ENCODE measurements around the gene ZNF747.

Gene ZNF747

GRCh38 chr16:30491744-30492308 lies 42.8 kb downstream of the ZNF747 start:
- intact Hi-C loops (cut with DNase I; ENCODE audit: low total_unique reads), result no loop called here
- Histone ChIP-seq H3K36me3 (no peaks in the 10 kb centered on the region), H3K27ac (no peak overlapping the region), H3K9me3 (no peaks in the 10 kb centered on the region), H3K27me3 (peaks cover 0 to 11% of the 10 kb centered on the region in 2 donors), H3K4me3 (no peak overlapping the region), H3K4me1 (peaks cover 0 to 3% (median 0%) of the 10 kb centered on the region in 4 donors)
- no peak for TF ChIP-seq CTCF (IDR thresholded peaks at IDR 0.05)
- DNase-seq, result no peak

- intact Hi-C loops (cut with DNase I; ENCODE audit: low total_unique reads), result no loop called here
- Histone ChIP-seq H3K4me1 (peaks cover 0 to 3% (median 0%) of the 10 kb centered on the region in 4 donors), H3K27ac (no peak overlapping the region), H3K36me3 (no peaks in the 10 kb centered on the region), H3K27me3 (peaks cover 0 to 8% of the 10 kb centered on the region in 2 donors), H3K4me3 (no peak overlapping the region), H3K9me3 (no peaks in the 10 kb centered on the region)
- no peak for DNase-seq
- no peak for TF ChIP-seq CTCF (IDR thresholded peaks at IDR 0.05)
Measured at GRCh38 chr16:30491229-30491628, 43.4 kb downstream of the ZNF747 start.

GRCh38 chr16:30490210-30490609 lies 44.4 kb downstream of the ZNF747 start:
- Histone ChIP-seq H3K4me3 (no peak overlapping the region), H3K36me3 (no peaks in the 10 kb centered on the region), H3K9me3 (no peaks in the 10 kb centered on the region), H3K27me3 (peaks cover 0 to 3% of the 10 kb centered on the region in 2 donors), H3K4me1 (peaks cover 0 to 3% (median 0%) of the 10 kb centered on the region in 4 donors), H3K27ac (no peak overlapping the region)
- TF ChIP-seq CTCF (IDR thresholded peaks at IDR 0.05), result no peak
- intact Hi-C loops (cut with DNase I; ENCODE audit: low total_unique reads), result no loop called here
- DNase-seq, result no peak

GRCh38 chr16:30488764-30489605 lies 45.7 kb downstream of the ZNF747 start:
- Histone ChIP-seq H3K27me3 (peaks cover 0 to under 1% of the 10 kb centered on the region in 2 donors), H3K27ac (no peak overlapping the region), H3K4me3 (no peak overlapping the region), H3K9me3 (no peaks in the 10 kb centered on the region), H3K36me3 (no peaks in the 10 kb centered on the region), H3K4me1 (peaks cover 0 to 3% (median 0%) of the 10 kb centered on the region in 4 donors)
- no peak for DNase-seq
- intact Hi-C loops (cut with DNase I; ENCODE audit: low total_unique reads), result no loop called here
- TF ChIP-seq CTCF (IDR thresholded peaks at IDR 0.05), result no peak

GRCh38 chr16:30485818-30486436 lies 48.7 kb downstream of the ZNF747 start:
- Histone ChIP-seq H3K4me3 (no peak overlapping the region), H3K36me3 (no peaks in the 10 kb centered on the region), H3K9me3 (no peaks in the 10 kb centered on the region), H3K4me1 (peaks cover 0 to 3% (median 0%) of the 10 kb centered on the region in 4 donors), H3K27me3 (no peaks in the 10 kb centered on the region), H3K27ac (no peak overlapping the region)
- intact Hi-C loops (cut with DNase I; ENCODE audit: low total_unique reads), result no loop called here
- no peak for DNase-seq
- TF ChIP-seq CTCF (IDR thresholded peaks at IDR 0.05), result no peak
